BE2C (cell line): ENCODE measurements around the gene ABHD13.

ENCODE experiments used
- DNase-seq: peaks from one replicate; pipeline ENCODE4 v3.0.0-alpha.2; 2020
- H3K27me3 ChIP-seq: fragments of 250-450 bp; sonication (Bioruptor Pico); 2 replicates; pipeline ENCODE4 v1.5.1; 2020; ENCODE audit warnings: mild to moderate bottlenecking
- H3K36me3 ChIP-seq: fragments of 250-450 bp; sonication (Bioruptor Pico); 2 replicates; pipeline ENCODE4 v1.5.1; 2020; ENCODE audit warnings: mild to moderate bottlenecking
- H3K4me1 ChIP-seq: fragments of 250-450 bp; sonication (Bioruptor Pico); 2 replicates; pipeline ENCODE4 v1.5.1; 2020
- H3K4me3 ChIP-seq: 2 replicates; pipeline ENCODE4 v1.5.1; 2011; ENCODE audit warnings: low read depth, low read length
- H3K9me3 ChIP-seq: fragments of 250-450 bp; sonication (Bioruptor Pico); 2 replicates; pipeline ENCODE4 v1.5.1; 2020
- TF ChIP-seq, protein P1 (sequence below): IDR thresholded peaks from 2 replicates; pipeline ENCODE4 v1.5.1; 2012; ENCODE audit warnings: mild to moderate bottlenecking, low read depth, low read length

Gene ABHD13

DNA sequence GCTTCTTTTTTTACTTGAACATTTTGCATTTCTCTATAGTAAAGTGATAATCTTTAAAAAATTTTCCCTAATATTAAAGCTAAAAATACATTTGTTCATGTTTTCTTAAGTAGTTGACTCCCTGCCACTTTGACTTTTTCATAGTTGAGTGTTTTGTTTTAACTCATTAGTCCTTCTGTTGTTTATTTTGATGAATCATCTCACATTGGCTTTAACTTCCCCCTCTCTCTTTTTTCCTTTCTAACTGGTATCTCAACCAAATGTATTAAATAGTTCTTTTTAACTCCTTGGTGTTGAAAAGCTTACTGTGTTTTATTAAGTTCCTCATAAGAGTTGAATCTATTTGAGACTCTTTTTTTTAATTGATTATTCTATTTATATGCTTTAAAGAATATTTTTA is 54.1 kb downstream of the ABHD13 start:
- no peak overlapping the region for H3K4me3 ChIP-seq
- no peak for DNase-seq
- TF ChIP-seq, protein P1, sequence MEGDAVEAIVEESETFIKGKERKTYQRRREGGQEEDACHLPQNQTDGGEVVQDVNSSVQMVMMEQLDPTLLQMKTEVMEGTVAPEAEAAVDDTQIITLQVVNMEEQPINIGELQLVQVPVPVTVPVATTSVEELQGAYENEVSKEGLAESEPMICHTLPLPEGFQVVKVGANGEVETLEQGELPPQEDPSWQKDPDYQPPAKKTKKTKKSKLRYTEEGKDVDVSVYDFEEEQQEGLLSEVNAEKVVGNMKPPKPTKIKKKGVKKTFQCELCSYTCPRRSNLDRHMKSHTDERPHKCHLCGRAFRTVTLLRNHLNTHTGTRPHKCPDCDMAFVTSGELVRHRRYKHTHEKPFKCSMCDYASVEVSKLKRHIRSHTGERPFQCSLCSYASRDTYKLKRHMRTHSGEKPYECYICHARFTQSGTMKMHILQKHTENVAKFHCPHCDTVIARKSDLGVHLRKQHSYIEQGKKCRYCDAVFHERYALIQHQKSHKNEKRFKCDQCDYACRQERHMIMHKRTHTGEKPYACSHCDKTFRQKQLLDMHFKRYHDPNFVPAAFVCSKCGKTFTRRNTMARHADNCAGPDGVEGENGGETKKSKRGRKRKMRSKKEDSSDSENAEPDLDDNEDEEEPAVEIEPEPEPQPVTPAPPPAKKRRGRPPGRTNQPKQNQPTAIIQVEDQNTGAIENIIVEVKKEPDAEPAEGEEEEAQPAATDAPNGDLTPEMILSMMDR: no peak

DNA sequence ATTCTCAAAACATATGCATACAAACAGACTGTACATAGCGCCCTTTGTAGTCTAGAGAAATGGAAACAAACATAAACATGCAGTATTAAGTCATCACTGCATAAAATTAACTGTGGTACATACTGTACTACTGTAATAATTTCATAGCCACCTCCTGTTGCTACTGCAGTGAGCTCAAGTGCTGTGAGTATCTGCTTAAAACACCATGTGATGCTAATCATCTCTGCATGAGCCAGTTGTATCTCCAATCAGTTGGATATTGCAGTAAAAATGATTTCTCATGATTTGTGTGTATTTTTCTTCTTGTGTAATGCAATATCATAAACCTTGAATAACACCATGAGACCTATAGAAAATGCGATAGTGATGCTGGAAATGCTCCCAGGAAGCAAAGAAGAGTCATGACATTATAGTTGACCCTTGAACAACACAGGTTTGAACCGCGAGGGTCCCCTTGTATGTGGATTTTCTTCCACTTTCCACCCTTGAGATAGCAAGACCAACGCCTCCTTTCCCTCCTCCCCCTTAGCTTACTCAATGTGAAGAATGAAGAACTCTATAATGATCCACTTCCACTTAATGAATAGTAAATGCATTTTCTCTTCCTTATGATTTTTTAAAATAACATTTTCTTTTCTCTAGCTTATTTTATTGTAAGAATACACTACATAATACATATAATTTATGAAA is 55.4 kb downstream of the ABHD13 start:
- H3K4me3 ChIP-seq: no peak overlapping the region
- DNase-seq: no peak
- no peaks in the 10 kb centered on the region for H3K36me3 ChIP-seq
- no peaks in the 10 kb centered on the region for H3K9me3 ChIP-seq
- H3K4me1 ChIP-seq: no peaks in the 10 kb centered on the region
- TF ChIP-seq, protein P1: no peak
- H3K27me3 ChIP-seq: peaks cover 22% of the 10 kb centered on the region

More for the DNA sequence above, 54.1 kb downstream of the ABHD13 start:
- Histone ChIP-seq H3K27me3 (peaks cover 22% of the 10 kb centered on the region), H3K36me3 (no peaks in the 10 kb centered on the region), H3K9me3 (no peaks in the 10 kb centered on the region), H3K4me1 (no peaks in the 10 kb centered on the region)

DNA sequence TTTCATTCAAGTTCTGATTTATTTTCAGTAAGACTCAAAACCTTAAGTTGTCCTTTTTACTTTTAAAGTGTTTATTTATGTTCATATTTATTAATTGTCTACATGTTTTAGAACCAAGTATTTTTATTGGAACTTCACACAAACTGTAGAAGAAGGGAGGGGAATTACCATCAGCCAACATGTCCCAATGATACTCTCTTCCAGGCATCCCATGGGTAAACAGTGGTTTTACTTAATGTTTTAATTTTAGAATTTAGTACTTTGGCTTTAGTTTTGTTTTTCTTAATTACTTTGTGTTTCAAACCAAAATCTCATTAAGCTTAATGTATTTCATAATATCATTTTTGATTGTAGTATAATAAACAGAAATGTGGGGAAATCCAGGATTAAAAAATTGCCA is 56.5 kb downstream of the ABHD13 start:
- H3K27me3 ChIP-seq: peaks cover 28% of the 10 kb centered on the region
- H3K4me1 ChIP-seq: no peaks in the 10 kb centered on the region
- H3K9me3 ChIP-seq: no peaks in the 10 kb centered on the region
- DNase-seq: no peak
- no peaks in the 10 kb centered on the region for H3K36me3 ChIP-seq
- TF ChIP-seq, protein P1: no peak
- no peak overlapping the region for H3K4me3 ChIP-seq

DNA sequence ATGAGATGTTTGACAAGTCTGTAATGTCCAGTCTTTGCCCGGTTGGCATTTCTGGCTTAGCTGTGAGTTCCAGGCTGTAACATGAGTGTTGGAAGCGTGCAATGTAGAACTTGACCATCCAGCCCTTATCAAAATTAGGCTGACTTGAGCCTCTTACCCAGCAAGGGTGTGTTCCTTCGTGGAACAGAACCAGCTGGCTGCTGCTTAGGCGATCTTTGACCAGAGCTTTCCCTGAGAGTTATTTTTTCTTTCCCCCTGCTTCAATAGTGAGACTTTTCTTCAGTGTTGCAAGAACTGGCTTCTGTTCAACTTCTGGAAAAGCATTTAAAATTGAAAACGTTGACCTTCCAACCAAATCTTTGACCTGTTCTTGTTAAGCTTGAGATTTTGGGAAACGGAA is 57.9 kb downstream of the ABHD13 start:
- no peak for DNase-seq
- no peaks in the 10 kb centered on the region for H3K36me3 ChIP-seq
- H3K4me3 ChIP-seq: no peak overlapping the region
- H3K27me3 ChIP-seq: peaks cover 35% of the 10 kb centered on the region
- H3K9me3 ChIP-seq: no peaks in the 10 kb centered on the region
- no peaks in the 10 kb centered on the region for H3K4me1 ChIP-seq
- TF ChIP-seq, protein P1: no peak

DNA sequence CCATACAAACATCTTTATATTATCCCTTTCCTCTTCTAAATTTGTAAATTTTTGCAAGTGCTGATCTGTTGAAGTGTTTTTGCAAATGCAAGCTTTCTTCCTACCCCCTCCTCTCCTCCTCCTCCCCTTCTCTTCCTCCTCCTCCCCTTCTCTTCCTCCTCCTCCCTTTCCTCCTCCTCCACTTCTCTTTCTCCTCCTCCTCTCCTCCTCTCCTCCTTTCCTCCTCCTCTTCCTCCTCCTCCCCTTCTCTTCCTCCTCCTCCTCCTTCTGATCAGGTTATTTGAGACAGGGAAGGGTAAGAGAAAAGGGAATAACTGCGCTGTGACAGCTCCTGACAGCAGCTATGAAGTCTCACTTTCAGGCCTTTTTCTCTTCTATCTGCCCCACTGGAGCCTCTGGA is 60.3 kb downstream of the ABHD13 start:
- Histone ChIP-seq H3K27me3 (peaks cover 52% of the 10 kb centered on the region), H3K4me3 (no peak overlapping the region), H3K9me3 (no peaks in the 10 kb centered on the region), H3K4me1 (no peaks in the 10 kb centered on the region), H3K36me3 (no peaks in the 10 kb centered on the region)
- TF ChIP-seq, protein P1: no peak
- DNase-seq: no peak

DNA sequence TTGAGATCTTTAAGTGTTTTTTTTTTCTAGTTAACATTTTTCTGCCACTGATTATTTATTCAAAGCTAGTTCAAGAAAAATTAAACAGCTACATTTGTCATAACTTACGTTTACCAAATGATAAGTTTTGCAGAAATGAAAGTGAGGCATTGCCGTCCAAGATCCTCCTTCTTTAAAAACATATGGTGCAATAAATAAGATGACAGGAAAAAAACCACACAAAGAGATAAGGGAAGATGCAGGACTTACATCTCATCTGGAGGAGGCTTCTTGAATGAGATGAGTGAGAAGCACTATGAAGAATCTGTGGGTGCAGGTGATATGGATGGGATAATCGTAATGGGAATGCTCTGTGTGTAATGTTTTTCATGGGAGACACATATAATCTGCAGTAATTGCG is 63.7 kb downstream of the ABHD13 start:
- TF ChIP-seq, protein P1: no peak
- Histone ChIP-seq H3K27me3 (peaks cover 51% of the 10 kb centered on the region), H3K9me3 (no peaks in the 10 kb centered on the region; the same call in 1 of the 2 replicates), H3K36me3 (no peaks in the 10 kb centered on the region), H3K4me1 (no peaks in the 10 kb centered on the region), H3K4me3 (no peak overlapping the region)
- DNase-seq: no peak
